ENCODE measurements around the gene KRT35.

Gene KRT35

DNA sequence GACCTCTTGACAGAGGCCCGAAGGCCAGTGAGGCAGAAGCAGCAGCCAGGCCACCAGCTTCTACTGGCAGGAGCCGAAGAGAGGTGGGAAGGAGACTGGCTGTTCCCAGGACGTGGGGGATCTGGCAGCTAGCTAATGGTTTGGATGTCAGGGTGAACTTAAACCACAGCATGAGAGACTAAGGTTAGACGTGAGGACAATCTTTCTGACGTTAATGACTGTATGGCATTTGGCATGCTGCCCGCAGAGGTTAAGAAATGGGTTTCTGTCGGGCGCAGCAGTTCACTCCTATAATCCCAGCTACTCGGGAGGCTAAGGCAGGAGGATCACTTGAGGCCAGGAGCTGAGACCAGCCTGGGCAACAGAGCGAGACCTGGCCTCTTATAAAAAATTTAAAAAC, 30.8 kb upstream of the KRT35 start:
- H3K79me2 ChIP-seq (ENCODE audit: insufficient read depth, low read length): no peaks in the 10 kb centered on the region
- DNase-seq (no peak), ATAC-seq (ENCODE audit: insufficient read depth, low read depth) (no peak)
- H3K27ac ChIP-seq (ENCODE audit: low read length): no peak overlapping the region
- H3K4me2 ChIP-seq (ENCODE audit: insufficient read depth, low read length): no peak overlapping the region
- peaks cover 28% of the 10 kb centered on the region for H3K27me3 ChIP-seq (ENCODE audit: insufficient read depth, low read length, poor library complexity)
- no peak overlapping the region for H3K4me3 ChIP-seq (ENCODE audit: low read depth in 1 of 2, low read length in 2 of 2)
- H3K36me3 ChIP-seq (ENCODE audit: insufficient read depth, low read length): no peaks in the 10 kb centered on the region
- 0 out of 2 replicates have a peak, but pooled peaks cover 3% of the 10 kb centered on the region for H4K20me1 ChIP-seq (ENCODE audit: insufficient read depth, low read length)
- H2AFZ ChIP-seq (ENCODE audit: low read depth, low read length): no peak overlapping the region
- H3K4me1 ChIP-seq (ENCODE audit: insufficient read depth, low read length): no peaks in the 10 kb centered on the region
- TF ChIP-seq EZH2 (IDR thresholded peaks at IDR 0.05; ENCODE audit: borderline replicate concordance, low read depth, low read length, severe bottlenecking): no peak
- TF ChIP-seq, protein P1, sequence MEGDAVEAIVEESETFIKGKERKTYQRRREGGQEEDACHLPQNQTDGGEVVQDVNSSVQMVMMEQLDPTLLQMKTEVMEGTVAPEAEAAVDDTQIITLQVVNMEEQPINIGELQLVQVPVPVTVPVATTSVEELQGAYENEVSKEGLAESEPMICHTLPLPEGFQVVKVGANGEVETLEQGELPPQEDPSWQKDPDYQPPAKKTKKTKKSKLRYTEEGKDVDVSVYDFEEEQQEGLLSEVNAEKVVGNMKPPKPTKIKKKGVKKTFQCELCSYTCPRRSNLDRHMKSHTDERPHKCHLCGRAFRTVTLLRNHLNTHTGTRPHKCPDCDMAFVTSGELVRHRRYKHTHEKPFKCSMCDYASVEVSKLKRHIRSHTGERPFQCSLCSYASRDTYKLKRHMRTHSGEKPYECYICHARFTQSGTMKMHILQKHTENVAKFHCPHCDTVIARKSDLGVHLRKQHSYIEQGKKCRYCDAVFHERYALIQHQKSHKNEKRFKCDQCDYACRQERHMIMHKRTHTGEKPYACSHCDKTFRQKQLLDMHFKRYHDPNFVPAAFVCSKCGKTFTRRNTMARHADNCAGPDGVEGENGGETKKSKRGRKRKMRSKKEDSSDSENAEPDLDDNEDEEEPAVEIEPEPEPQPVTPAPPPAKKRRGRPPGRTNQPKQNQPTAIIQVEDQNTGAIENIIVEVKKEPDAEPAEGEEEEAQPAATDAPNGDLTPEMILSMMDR (IDR thresholded peaks at IDR 0.05; ENCODE audit: borderline replicate concordance, extremely low read depth, low read length, poor library complexity, severe bottlenecking): no peak
- no peaks in the 10 kb centered on the region for H3K9me3 ChIP-seq (ENCODE audit: insufficient read depth, low read length, severe bottlenecking)
- H3K9ac ChIP-seq (ENCODE audit: low read depth, low read length): no peak overlapping the region

DNA sequence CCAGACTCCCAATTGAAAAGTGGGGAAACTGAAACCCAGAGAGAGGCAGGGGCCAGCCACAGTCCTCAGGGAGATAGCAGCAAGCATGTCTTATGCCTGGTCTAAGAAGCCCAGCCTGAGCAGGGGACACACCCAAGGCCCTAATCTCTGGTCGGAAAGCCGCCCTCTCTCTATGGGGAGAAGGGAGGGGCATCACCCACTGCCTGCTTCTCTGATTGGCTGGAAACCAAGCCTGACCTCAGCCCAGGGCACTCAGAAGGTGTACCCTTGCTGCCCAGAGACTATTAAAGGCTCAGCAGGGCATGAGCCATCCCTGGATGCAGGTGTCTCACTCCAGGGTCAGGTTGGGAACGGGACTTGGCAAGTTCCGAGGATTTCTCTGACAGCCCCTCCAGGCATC, 30.2 kb upstream of the KRT35 start:
- Histone ChIP-seq H3K79me2 (ENCODE audit: insufficient read depth, low read length) (no peaks in the 10 kb centered on the region), H4K20me1 (ENCODE audit: insufficient read depth, low read length) (0 out of 2 replicates have a peak, but pooled peaks cover 3% of the 10 kb centered on the region), H3K4me3 (ENCODE audit: low read depth in 1 of 2, low read length in 2 of 2) (no peak overlapping the region), H3K27ac (ENCODE audit: low read length) (no peak overlapping the region), H2AFZ (ENCODE audit: low read depth, low read length) (no peak overlapping the region), H3K9ac (ENCODE audit: low read depth, low read length) (no peak overlapping the region), H3K9me3 (ENCODE audit: insufficient read depth, low read length, severe bottlenecking) (no peaks in the 10 kb centered on the region), H3K4me2 (ENCODE audit: insufficient read depth, low read length) (no peak overlapping the region), H3K4me1 (ENCODE audit: insufficient read depth, low read length) (no peaks in the 10 kb centered on the region), H3K36me3 (ENCODE audit: insufficient read depth, low read length) (no peaks in the 10 kb centered on the region), H3K27me3 (ENCODE audit: insufficient read depth, low read length, poor library complexity) (peaks cover 34% of the 10 kb centered on the region)
- ATAC-seq (ENCODE audit: insufficient read depth, low read depth): no peak
- no peak for TF ChIP-seq EZH2 (IDR thresholded peaks at IDR 0.05; ENCODE audit: borderline replicate concordance, low read depth, low read length, severe bottlenecking)
- TF ChIP-seq, protein P1 (IDR thresholded peaks at IDR 0.05; ENCODE audit: borderline replicate concordance, extremely low read depth, low read length, poor library complexity, severe bottlenecking): no peak
- no peak for DNase-seq

DNA sequence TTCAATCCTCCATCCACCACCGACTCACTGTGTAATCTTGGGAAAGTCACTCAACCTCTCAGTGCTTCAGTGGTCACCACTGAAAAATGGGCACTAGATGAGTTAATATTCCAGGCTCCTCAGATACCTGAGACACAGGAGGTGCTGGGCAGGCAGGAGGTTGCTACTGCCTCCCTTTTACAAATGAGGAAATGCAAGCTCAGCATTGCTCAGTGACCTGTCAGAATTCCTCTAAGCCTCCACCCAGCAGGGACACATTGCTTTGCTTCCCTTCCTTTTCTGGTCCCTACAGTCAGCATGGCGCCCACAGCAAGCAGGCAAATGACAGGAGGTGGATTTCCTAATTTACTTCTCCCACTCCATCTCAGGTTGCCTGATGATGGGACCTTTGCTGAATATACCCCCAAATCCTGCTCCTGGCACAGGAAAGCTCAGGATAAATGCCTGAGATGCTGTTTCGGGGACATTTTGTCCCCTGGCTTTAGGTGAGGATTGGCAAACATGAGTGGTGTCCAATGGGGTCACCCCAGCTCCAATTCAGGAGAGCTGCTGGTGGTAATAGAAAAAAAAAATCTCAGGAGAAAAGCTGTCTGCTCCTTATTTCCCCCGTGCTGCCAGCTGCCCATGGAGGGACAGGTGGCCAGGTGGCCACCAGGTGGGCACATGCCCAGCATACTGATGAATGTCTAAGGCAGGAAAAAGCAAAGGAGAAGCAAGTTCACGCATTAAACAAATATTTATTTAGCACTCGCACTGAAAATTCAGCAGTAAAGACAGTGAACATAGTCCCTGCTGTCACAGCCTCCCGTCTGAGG, 29.5 kb upstream of the KRT35 start:
- H3K9ac ChIP-seq (ENCODE audit: low read depth, low read length): no peak overlapping the region
- no peaks in the 10 kb centered on the region for H3K36me3 ChIP-seq (ENCODE audit: insufficient read depth, low read length)
- H3K79me2 ChIP-seq (ENCODE audit: insufficient read depth, low read length): no peaks in the 10 kb centered on the region
- TF ChIP-seq, protein P1 (IDR thresholded peaks at IDR 0.05; ENCODE audit: borderline replicate concordance, extremely low read depth, low read length, poor library complexity, severe bottlenecking): no peak
- H3K4me2 ChIP-seq (ENCODE audit: insufficient read depth, low read length): no peak overlapping the region
- H3K27ac ChIP-seq (ENCODE audit: low read length): no peak overlapping the region
- H2AFZ ChIP-seq (ENCODE audit: low read depth, low read length): no peak overlapping the region
- H4K20me1 ChIP-seq (ENCODE audit: insufficient read depth, low read length): 0 out of 2 replicates have a peak, but pooled peaks cover 3% of the 10 kb centered on the region
- H3K4me1 ChIP-seq (ENCODE audit: insufficient read depth, low read length): no peaks in the 10 kb centered on the region
- no peak for DNase-seq
- ATAC-seq (ENCODE audit: insufficient read depth, low read depth): no peak
- H3K4me3 ChIP-seq (ENCODE audit: low read depth in 1 of 2, low read length in 2 of 2): no peak overlapping the region
- no peaks in the 10 kb centered on the region for H3K9me3 ChIP-seq (ENCODE audit: insufficient read depth, low read length, severe bottlenecking)
- peaks cover 34% of the 10 kb centered on the region for H3K27me3 ChIP-seq (ENCODE audit: insufficient read depth, low read length, poor library complexity)

All from DND-41 (cell line).